Measurements from ENCODE around the gene PAK4. TPM values are rescaled to one million over a fixed set of nuclear protein-coding genes. Genes with fewer than 3 reads are reported as not detected.

PAK4 gene
- total and polyA plus RNA-seq, 2 of the 8 experiments (the other 6 are each of a cell fraction or from before 2014, with no cell fraction given) = 50.7 to 64.4 TPM

GRCh38 chr19:39140594-39140993 is 15.0 kb downstream of the PAK4 start:
- no peak overlapping the region for H2BK120ac ChIP-seq (replicated peaks; ENCODE audit: low read depth, low read length)
- no peak overlapping the region for H3K23ac ChIP-seq (ENCODE audit: insufficient read length)
- no peak overlapping the region for H3K27ac ChIP-seq (ENCODE audit: low read depth, low read length)
- no peak overlapping the region for H3K14ac ChIP-seq (ENCODE audit: insufficient read length)
- 0 out of 2 replicates have a peak overlapping the region, but pooled peaks have one; percentile 55 for H2BK5ac ChIP-seq (ENCODE audit: low read depth, low read length)
- no peak for DNase-seq (ENCODE audit: low read depth in 1 of 2, low spot score in 2 of 2)
- no peaks in the 10 kb centered on the region for H3K36me3 ChIP-seq (ENCODE audit: control insufficient read depth in 2 of 4, insufficient read depth in 4 of 4, low read length in 3 of 4)
- POLR2A ChIA-PET (ENCODE audit: partially characterized antibody) = interaction anchor here (1.6 to 2.2 kb wide), 3 partner anchors 10 to 27 kb away, joined by 4 to 9 read pairs (median 9); partner anchors contain the start of gene PAK4
- no peaks in the 10 kb centered on the region for H3K27me3 ChIP-seq (replicated peaks in 1 of 4; ENCODE audit: control insufficient read depth in 3 of 4, extremely low read depth in 1 of 4, insufficient read depth in 3 of 4, low read length in 3 of 4)
- peak overlapping the region in 1 of 2 experiments; percentile 68; a peak in 2 of 4 replicates for H3K4me2 ChIP-seq (ENCODE audit: insufficient read depth in 1 of 2, low read depth in 2 of 2, low read length in 2 of 2)
- H4K5ac ChIP-seq (ENCODE audit: insufficient read length, low read depth, low read length) = no peak overlapping the region
- peak overlapping the region; percentile 18; the same call in 1 of the 2 replicates for H4K8ac ChIP-seq (ENCODE audit: extremely low read depth, insufficient read depth, low read length)
- H3K56ac ChIP-seq (replicated peaks; ENCODE audit: insufficient read length, low read depth, low read length) = no peak overlapping the region
- H3K79me2 ChIP-seq (ENCODE audit: control insufficient read depth in 1 of 2, insufficient read depth in 2 of 2, low read length in 2 of 2) = peaks cover 2 to 83% of the 10 kb centered on the region in 2 experiments; a peak in 3 of 4 replicates
- H2AFZ ChIP-seq (ENCODE audit: low read length) = no peak overlapping the region
- no peaks in the 10 kb centered on the region; the same call in 1 of the 2 replicates for H3K23me2 ChIP-seq (ENCODE audit: low read depth, low read length)
- peak overlapping the region in 1 of 4 experiments; percentile 5; a peak in 1 of 7 replicates for H3K9ac ChIP-seq (replicated peaks in 1 of 4; ENCODE audit: extremely low read depth in 1 of 4, low read depth in 3 of 4, low read length in 3 of 4)
- WGBS, 2 experiments (ENCODE audit: extremely low coverage in 1 of 2, insufficient coverage in 1 of 2, insufficient read length in 1 of 2, insufficient replicate concordance in 2 of 2, low coverage in 1 of 2, low lambda C conversion rate in 2 of 2, missing lambda C conversion rate in 1 of 2) = 60% methylated on average over 5 of the region's 5 CpGs; no CpG with 5 or more reads in 1 of the 2 experiments
- CTCF ChIA-PET (ENCODE audit: partially characterized antibody) = interaction anchor here (0.6 to 1.4 kb wide), 6 partner anchors 10 to 394 kb away, joined by 3 to 6 read pairs (median 4); no protein-coding TSS in a partner anchor
- no peak overlapping the region for H2AK5ac ChIP-seq (ENCODE audit: low read depth, low read length)
- no peak overlapping the region for H3K4ac ChIP-seq (replicated peaks; ENCODE audit: insufficient read length, low read depth, low read length)
- H4K20me1 ChIP-seq (replicated peaks in 1 of 2; ENCODE audit: control insufficient read depth in 1 of 2, insufficient read depth in 2 of 2, low read length in 2 of 2) = peaks cover 2 to 8% of the 10 kb centered on the region in 2 experiments
- peaks cover 38% of the 10 kb centered on the region for H3K79me1 ChIP-seq (ENCODE audit: low read depth, low read length)
- H3K4me1 ChIP-seq (replicated peaks in 1 of 4; ENCODE audit: control insufficient read depth in 3 of 4, insufficient read depth in 4 of 4, low read length in 3 of 4) = peaks cover 24 to 61% (median 46%) of the 10 kb centered on the region in 4 experiments
- 0 out of 2 replicates have a peak overlapping the region, but pooled peaks have one; percentile 25 for H3K18ac ChIP-seq (ENCODE audit: extremely low read depth, low read length)
- H4K91ac ChIP-seq (replicated peaks; ENCODE audit: insufficient read length, low read length) = no peak overlapping the region
- H2BK12ac ChIP-seq (ENCODE audit: low read depth, low read length) = 0 out of 2 replicates have a peak overlapping the region, but pooled peaks have one; percentile 10
- no peak for FAIRE-seq
- peak overlapping the region; percentile 27; the same call in 1 of the 2 replicates for H2BK20ac ChIP-seq (ENCODE audit: low read length)
- no peak overlapping the region for H3K4me3 ChIP-seq (ENCODE audit: extremely low read depth in 1 of 4, insufficient read depth in 2 of 4, low read depth in 3 of 4, low read length in 4 of 4)
- H2BK15ac ChIP-seq (ENCODE audit: low read length) = no peak overlapping the region; the same call in 1 of the 2 replicates
- no peaks in the 10 kb centered on the region for H3K9me3 ChIP-seq (ENCODE audit: insufficient read depth in 2 of 2, low read depth in 1 of 2, low read length in 1 of 2)
- no peak for TF ChIP-seq POLR2A (IDR thresholded peaks at IDR 0.05; ENCODE audit: control extremely low read depth in 1 of 2, low read depth in 2 of 2, low read length in 2 of 2)
- TF ChIP-seq BACH1 (IDR thresholded peaks at IDR 0.05; ENCODE audit: low read length) = no peak
- no peak for TF ChIP-seq SRF (IDR thresholded peaks at IDR 0.05; ENCODE audit: low read depth, low read length)
- TF ChIP-seq EZH2 (IDR thresholded peaks at IDR 0.05; ENCODE audit: low read depth, low read length, severe bottlenecking) = no peak
- no peak for TF ChIP-seq SIX5 (IDR thresholded peaks at IDR 0.05; ENCODE audit: low read depth, low read length)
- no peak for TF ChIP-seq SP4 (IDR thresholded peaks at IDR 0.05; ENCODE audit: low read length)
- TF ChIP-seq GTF2F1 (IDR thresholded peaks at IDR 0.05; ENCODE audit: borderline replicate concordance, low read depth, low read length) = no peak
- no peak for TF ChIP-seq KDM4A (IDR thresholded peaks at IDR 0.05; ENCODE audit: low read depth, low read length, severe bottlenecking)
- no peak for TF ChIP-seq NANOG (IDR thresholded peaks at IDR 0.05; ENCODE audit: insufficient read depth, low read depth, low read length, poor library complexity, severe bottlenecking)
- no peak for TF ChIP-seq SUZ12 (IDR thresholded peaks at IDR 0.05; ENCODE audit: low read length)
- no peak for TF ChIP-seq BRCA1 (IDR thresholded peaks at IDR 0.05; ENCODE audit: low read depth, low read length)
- no peak for TF ChIP-seq KDM5A (IDR thresholded peaks at IDR 0.05; ENCODE audit: low read length)
- no peak for TF ChIP-seq ZNF274 (IDR thresholded peaks at IDR 0.05; ENCODE audit: borderline replicate concordance, extremely low read depth, low read length)
- TF ChIP-seq SP1 (IDR thresholded peaks at IDR 0.05; ENCODE audit: low read depth, low read length) = no peak
- TF ChIP-seq JUN (IDR thresholded peaks at IDR 0.05; ENCODE audit: low read depth, low read length) = no peak
